HEK293 (cell line): ENCODE results near the gene HOATZ.

ENCODE experiments used
- CTCF ChIA-PET: fragments of 350-600 bp; formaldehyde crosslinking; extraction: SDS; loops from one replicate; lab custom pipeline; 2021; ENCODE audit warnings: antibody characterized with exemption; lab: Yijun Ruan, JAX
- POLR2A ChIA-PET: fragments of 300-600 bp; formaldehyde crosslinking; extraction: SDS; loops from one replicate; lab custom pipeline; 2020; ENCODE audit warnings: antibody characterized with exemption, inconsistent platforms; lab: Yijun Ruan, JAX
- H3K27ac ChIP-seq: fragments of 200-500 bp; sonication (Bioruptor generic); 2 replicates; pipeline ENCODE4 v1.5.1; 2014; ENCODE audit warnings: low read depth, low read length, control low read depth, inconsistent platforms; ENCODE audit errors: extremely low read depth
- H3K36me3 ChIP-seq, 2 experiments: fragments of 200-500 bp in 1 of 2; sonication (Bioruptor generic) in 1 of 2; 1 replicate in 1 of 2; 2 replicates in 1 of 2; pipeline ENCODE4 v1.5.1; 2014 to 2017; ENCODE audit warnings: inconsistent platforms in 2 of 2, low read length in 2 of 2; ENCODE audit not compliant: control insufficient read depth in 2 of 2, insufficient read depth in 1 of 2
- H3K4me1 ChIP-seq: fragments of 200-500 bp; sonication (Bioruptor generic); 2 replicates; pipeline ENCODE4 v1.5.1; 2014; ENCODE audit warnings: mild to moderate bottlenecking, low read length, inconsistent platforms; ENCODE audit not compliant: control insufficient read depth, insufficient read depth
- H3K4me3 ChIP-seq: 2 replicates; pipeline ENCODE4 v1.5.1; 2011; ENCODE audit warnings: low read depth, mild to moderate bottlenecking, control low read depth, low read length, moderate library complexity
- H3K9me3 ChIP-seq: fragments of 200-500 bp; sonication (Bioruptor generic); 2 replicates; pipeline ENCODE4 v1.5.1; 2014; ENCODE audit warnings: low read depth, low read length, inconsistent platforms; ENCODE audit not compliant: control insufficient read depth, insufficient read depth
- KLF7 ChIP-seq: fragments of 450-650 bp; formaldehyde crosslinking; IDR thresholded peaks from 2 replicates; pipeline ENCODE4 v1.5.1; 2016; ENCODE audit warnings: missing biosample characterization, missing genetic modification characterization, borderline replicate concordance
- KLF8 ChIP-seq: fragments of 450-650 bp; formaldehyde crosslinking; IDR thresholded peaks from 2 replicates; pipeline ENCODE4 v1.5.1; 2016; ENCODE audit warnings: missing biosample characterization, missing genetic modification characterization
- KLF9 ChIP-seq: fragments of 450-650 bp; formaldehyde crosslinking; IDR thresholded peaks from 2 replicates; pipeline ENCODE4 v1.5.1; 2016; ENCODE audit warnings: missing biosample characterization, missing genetic modification characterization, low read depth
- TRIM28 ChIP-seq: IDR thresholded peaks from 2 replicates; pipeline ENCODE4 v1.6.1; 2011; ENCODE audit warnings: low read length, control low read depth, borderline replicate concordance
- ZFP37 ChIP-seq: fragments of 450-650 bp; formaldehyde crosslinking; IDR thresholded peaks from 2 replicates; pipeline ENCODE4 v1.5.1; 2016; ENCODE audit warnings: missing biosample characterization, missing genetic modification characterization
- ZNF114 ChIP-seq: fragments of 450-650 bp; formaldehyde crosslinking; IDR thresholded peaks from 2 replicates; pipeline ENCODE4 v1.5.0; 2017; ENCODE audit warnings: missing biosample characterization, missing genetic modification characterization
- ZNF175 ChIP-seq: fragments of 450-650 bp; formaldehyde crosslinking; IDR thresholded peaks from 2 replicates; pipeline ENCODE4 v1.5.1; 2016; ENCODE audit warnings: missing biosample characterization, missing genetic modification characterization
- ZNF221 ChIP-seq: fragments of 450-650 bp; formaldehyde crosslinking; IDR thresholded peaks from 2 replicates; pipeline ENCODE4 v1.5.1; 2017; ENCODE audit warnings: missing biosample characterization, missing genetic modification characterization, borderline replicate concordance
- ZNF341 ChIP-seq: fragments of 450-650 bp; formaldehyde crosslinking; IDR thresholded peaks from 2 replicates; pipeline ENCODE4; 2016; ENCODE audit warnings: low read depth, missing biosample characterization, missing genetic modification characterization
- ZNF501 ChIP-seq: fragments of 450-650 bp; formaldehyde crosslinking; IDR thresholded peaks from 2 replicates; pipeline ENCODE4 v1.5.1; 2016; ENCODE audit warnings: missing biosample characterization, missing genetic modification characterization
- ZNF510 ChIP-seq: fragments of 450-650 bp; formaldehyde crosslinking; IDR thresholded peaks from 2 replicates; pipeline ENCODE4 v1.5.1; 2018; ENCODE audit warnings: mild to moderate bottlenecking, missing genetic modification characterization, missing biosample characterization; ENCODE audit not compliant: insufficient replicate concordance
- ZNF529 ChIP-seq: fragments of 450-650 bp; formaldehyde crosslinking; IDR thresholded peaks from 2 replicates; pipeline ENCODE4 v1.5.1; 2017; ENCODE audit warnings: missing genetic modification characterization, missing biosample characterization; ENCODE audit not compliant: insufficient replicate concordance
- ZNF548 ChIP-seq: fragments of 450-650 bp; formaldehyde crosslinking; IDR thresholded peaks from 2 replicates; pipeline ENCODE4 v1.5.1; 2016; ENCODE audit warnings: missing biosample characterization, missing genetic modification characterization
- ZNF624 ChIP-seq: fragments of 450-650 bp; formaldehyde crosslinking; IDR thresholded peaks from 2 replicates; pipeline ENCODE4 v1.5.1; 2017; ENCODE audit warnings: missing biosample characterization, missing genetic modification characterization
- ZNF658 ChIP-seq: fragments of 450-650 bp; formaldehyde crosslinking; IDR thresholded peaks from 2 replicates; pipeline ENCODE4; 2016; ENCODE audit warnings: missing biosample characterization, missing genetic modification characterization
- ZNF664 ChIP-seq: fragments of 450-650 bp; formaldehyde crosslinking; IDR thresholded peaks from 2 replicates; pipeline ENCODE4 v1.5.1; 2016; ENCODE audit warnings: missing biosample characterization, missing genetic modification characterization
- ZNF670 ChIP-seq: fragments of 450-650 bp; formaldehyde crosslinking; IDR thresholded peaks from 2 replicates; pipeline ENCODE4 v1.5.1; 2016; ENCODE audit warnings: missing biosample characterization, missing genetic modification characterization, low read depth
- ZNF692 ChIP-seq: fragments of 450-650 bp; formaldehyde crosslinking; IDR thresholded peaks from 2 replicates; pipeline ENCODE4 v1.5.1; 2016; ENCODE audit warnings: missing biosample characterization, missing genetic modification characterization
- ZNF707 ChIP-seq: fragments of 450-650 bp; formaldehyde crosslinking; IDR thresholded peaks from 2 replicates; pipeline ENCODE4 v1.5.1; 2016; ENCODE audit warnings: missing biosample characterization, missing genetic modification characterization
- ZNF747 ChIP-seq: fragments of 450-650 bp; formaldehyde crosslinking; IDR thresholded peaks from 2 replicates; pipeline ENCODE4 v1.5.1; 2016; ENCODE audit warnings: missing biosample characterization, missing genetic modification characterization
- TF ChIP-seq, protein P1 (sequence below): fragments of 450-650 bp; IDR thresholded peaks from 2 replicates; pipeline ENCODE4 v1.5.1; 2018; ENCODE audit warnings: missing biosample characterization, missing genetic modification characterization

HOATZ gene

DNA sequence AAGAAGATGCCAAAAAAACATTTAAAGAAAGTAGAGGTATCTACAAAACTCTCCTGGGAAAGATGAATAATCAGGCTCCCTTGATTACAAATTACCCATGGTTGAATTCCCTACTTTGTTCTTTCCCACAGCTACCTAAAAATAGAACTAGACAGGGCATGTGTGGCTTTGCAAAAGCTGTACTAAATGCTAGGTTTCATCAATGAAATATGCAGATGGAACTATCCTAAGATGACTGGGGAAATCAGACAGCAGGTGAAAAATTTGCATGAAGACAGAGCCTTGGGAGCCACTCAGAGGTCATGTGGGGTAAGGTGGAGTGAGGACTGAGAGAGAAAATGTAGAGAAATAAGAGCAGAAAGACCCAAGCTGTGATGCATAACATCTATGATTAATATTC is 40.7 kb downstream of the HOATZ start:
- TF ChIP-seq ZNF664 (tag by site-specific recombination): no peak
- no peak for TF ChIP-seq ZNF670 (tag by site-specific recombination)
- no peak for TF ChIP-seq KLF8 (tag by site-specific recombination)
- no peak for TF ChIP-seq ZNF510 (tag by site-specific recombination)
- no peak for TF ChIP-seq ZNF221 (tag by site-specific recombination)
- TF ChIP-seq ZNF529: no peak
- TF ChIP-seq KLF7 (tag by site-specific recombination): no peak
- no peak for TF ChIP-seq ZNF707
- TF ChIP-seq ZNF658 (tag by site-specific recombination): no peak
- TF ChIP-seq ZNF692: no peak
- no peak for TF ChIP-seq ZNF341
- TF ChIP-seq ZNF114 (tag by site-specific recombination): no peak
- TF ChIP-seq TRIM28: no peak
- TF ChIP-seq ZNF624 (tag by site-specific recombination): no peak
- no peak for TF ChIP-seq ZNF175 (tag by site-specific recombination)
- TF ChIP-seq ZFP37: no peak
- TF ChIP-seq, protein P1, sequence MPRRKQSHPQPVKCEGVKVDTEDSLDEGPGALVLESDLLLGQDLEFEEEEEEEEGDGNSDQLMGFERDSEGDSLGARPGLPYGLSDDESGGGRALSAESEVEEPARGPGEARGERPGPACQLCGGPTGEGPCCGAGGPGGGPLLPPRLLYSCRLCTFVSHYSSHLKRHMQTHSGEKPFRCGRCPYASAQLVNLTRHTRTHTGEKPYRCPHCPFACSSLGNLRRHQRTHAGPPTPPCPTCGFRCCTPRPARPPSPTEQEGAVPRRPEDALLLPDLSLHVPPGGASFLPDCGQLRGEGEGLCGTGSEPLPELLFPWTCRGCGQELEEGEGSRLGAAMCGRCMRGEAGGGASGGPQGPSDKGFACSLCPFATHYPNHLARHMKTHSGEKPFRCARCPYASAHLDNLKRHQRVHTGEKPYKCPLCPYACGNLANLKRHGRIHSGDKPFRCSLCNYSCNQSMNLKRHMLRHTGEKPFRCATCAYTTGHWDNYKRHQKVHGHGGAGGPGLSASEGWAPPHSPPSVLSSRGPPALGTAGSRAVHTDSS (tag by site-specific recombination): no peak
- no peak for TF ChIP-seq ZNF548 (tag by site-specific recombination)
- ChIA-PET POLR2A (interaction anchor here (0.6 kb wide), 1 partner anchor 553 kb away, joined by 3 read pairs; no protein-coding TSS in a partner anchor), CTCF (interaction anchor here (0.5 to 1.6 kb wide), 2 partner anchors 11 to 222 kb away, joined by 5 read pairs; no protein-coding TSS in a partner anchor)
- Histone ChIP-seq H3K4me1 (no peaks in the 10 kb centered on the region), H3K36me3 (peaks cover 0 to 54% of the 10 kb centered on the region in 2 experiments; a peak in 1 of 3 replicates), H3K9me3 (no peaks in the 10 kb centered on the region), H3K27ac (no peak overlapping the region), H3K4me3 (no peak overlapping the region)

DNA sequence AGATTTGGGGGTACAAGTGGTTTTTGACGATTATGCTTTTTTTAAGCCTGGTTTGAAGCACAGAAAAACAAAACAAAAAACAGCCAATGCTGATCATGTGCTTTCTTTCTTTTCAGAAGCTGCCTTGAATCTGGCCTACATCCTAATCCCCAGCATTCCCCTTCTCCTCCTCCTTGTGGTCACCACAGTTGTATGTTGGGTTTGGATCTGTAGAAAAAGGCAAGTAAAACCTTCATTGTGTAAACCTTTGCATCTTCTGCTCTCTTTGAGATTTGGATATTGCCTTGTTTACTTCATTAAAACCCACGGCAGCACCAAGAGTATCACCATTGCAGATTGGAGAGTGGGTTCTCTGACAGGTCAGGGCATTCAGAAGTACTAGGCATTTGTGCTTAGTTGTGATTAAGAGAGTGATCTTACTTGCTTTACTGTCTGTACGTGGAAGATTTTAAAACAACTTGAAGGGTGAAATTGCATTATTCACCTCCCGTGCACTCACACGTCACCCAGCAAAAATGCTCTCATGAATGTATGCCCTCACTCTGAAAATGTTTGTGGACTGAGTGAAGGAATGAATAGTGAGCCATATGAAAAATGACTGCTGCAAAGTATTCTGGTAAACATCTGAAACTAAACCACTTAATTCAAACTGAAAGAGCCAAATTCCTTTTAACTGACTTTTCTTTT is 43.0 kb downstream of the HOATZ start:
- Histone ChIP-seq H3K9me3 (no peaks in the 10 kb centered on the region), H3K27ac (no peak overlapping the region), H3K36me3 (peaks cover 0 to 67% of the 10 kb centered on the region in 2 experiments; a peak in 1 of 3 replicates), H3K4me3 (no peak overlapping the region)
- ChIA-PET POLR2A (no interaction called here), CTCF (interaction anchor here (0.6 kb wide), 1 partner anchor 285 kb away, joined by 3 read pairs; no protein-coding TSS in a partner anchor)
- TF ChIP-seq KLF9 (tag by site-specific recombination) (no peak), ZNF501 (tag by site-specific recombination) (no peak), ZNF747 (tag by site-specific recombination) (no peak), ZNF670 (tag by site-specific recombination) (no peak)
- TF ChIP-seq, all 188 proteins: peak for 0
- H3K4me1 ChIP-seq: no peaks in the 10 kb centered on the region
